H9 (cell line): ENCODE measurements around the gene LRRC39. TPM values are rescaled to one million over a fixed set of nuclear protein-coding genes. Genes with fewer than 3 reads are reported as not detected.

ENCODE experiments used
- DNase-seq: peaks from one replicate; pipeline ENCODE4 v3.0.0-alpha.2; 2017
- H2AFZ ChIP-seq: one replicate; pipeline ENCODE4 v1.6.1; 2013; ENCODE audit warnings: mild to moderate bottlenecking, low read length, control low read depth, moderate library complexity
- H2AK5ac ChIP-seq: 2 replicates; pipeline ENCODE4 v1.6.1; 2013; ENCODE audit warnings: low read length, control low read depth, mixed read lengths; ENCODE audit not compliant: insufficient read length
- H2BK120ac ChIP-seq: one replicate; pipeline ENCODE4 v1.6.1; 2013; ENCODE audit warnings: low read depth, mild to moderate bottlenecking, low read length, control low read depth, inconsistent platforms; ENCODE audit not compliant: poor library complexity, severe bottlenecking
- H2BK12ac ChIP-seq: 2 replicates; pipeline ENCODE4 v1.6.1; 2013; ENCODE audit warnings: low read length, control low read depth, mixed read lengths, low read depth; ENCODE audit not compliant: insufficient read length
- H2BK15ac ChIP-seq: 2 replicates; pipeline ENCODE4 v1.6.1; 2013; ENCODE audit warnings: low read depth, low read length, control low read depth
- H2BK20ac ChIP-seq: one replicate; pipeline ENCODE4 v1.6.1; 2013; ENCODE audit warnings: low read depth, mild to moderate bottlenecking, low read length, control low read depth, inconsistent platforms; ENCODE audit not compliant: poor library complexity, severe bottlenecking
- H2BK5ac ChIP-seq: 2 replicates; pipeline ENCODE4 v1.6.1; 2013; ENCODE audit warnings: low read length, control low read depth, mixed read lengths; ENCODE audit not compliant: insufficient read length
- H3K14ac ChIP-seq: 2 replicates; pipeline ENCODE4 v1.6.1; 2013; ENCODE audit warnings: low read length, control low read depth; ENCODE audit not compliant: insufficient read depth
- H3K18ac ChIP-seq: 2 replicates; pipeline ENCODE4 v1.6.1; 2013; ENCODE audit warnings: low read depth, mild to moderate bottlenecking, mixed read lengths, low read length, control low read depth; ENCODE audit not compliant: insufficient read length
- H3K23ac ChIP-seq: 2 replicates; pipeline ENCODE4 v1.6.1; 2013; ENCODE audit warnings: low read length, control low read depth, mixed read lengths, low read depth; ENCODE audit not compliant: insufficient read length
- H3K23me2 ChIP-seq: 2 replicates; pipeline ENCODE4 v1.6.1; 2013; ENCODE audit warnings: low read depth, mild to moderate bottlenecking, mixed read lengths, low read length, control low read depth; ENCODE audit not compliant: insufficient read length, poor library complexity, severe bottlenecking
- H3K27ac ChIP-seq: 2 replicates; pipeline ENCODE4 v1.5.1; 2013; ENCODE audit warnings: low read length, control low read depth, mixed read lengths, low read depth; ENCODE audit not compliant: insufficient read length
- H3K27me3 ChIP-seq: 2 replicates; pipeline ENCODE4 v1.6.1; 2013; ENCODE audit warnings: low read length, control low read depth, inconsistent platforms; ENCODE audit not compliant: insufficient read depth
- H3K4ac ChIP-seq: 2 replicates; pipeline ENCODE4 v1.6.1; 2013; ENCODE audit warnings: low read depth, mild to moderate bottlenecking, control low read depth, inconsistent platforms, low read length, moderate library complexity
- H3K4me1 ChIP-seq: 2 replicates; pipeline ENCODE4 v1.6.1; 2013; ENCODE audit warnings: low read length, control low read depth, inconsistent platforms; ENCODE audit not compliant: insufficient read depth
- H3K4me2 ChIP-seq: 2 replicates; pipeline ENCODE4 v1.6.1; 2013; ENCODE audit warnings: low read length, control low read depth, mixed read lengths; ENCODE audit not compliant: insufficient read length, insufficient read depth
- H3K56ac ChIP-seq: 2 replicates; pipeline ENCODE4 v1.6.1; 2013; ENCODE audit warnings: low read depth, mild to moderate bottlenecking, mixed read lengths, low read length, control low read depth; ENCODE audit not compliant: insufficient read length
- H3K79me1 ChIP-seq: 2 replicates; pipeline ENCODE4 v1.6.1; 2013; ENCODE audit warnings: low read depth, mild to moderate bottlenecking, moderate library complexity, low read length, control low read depth, inconsistent platforms; ENCODE audit not compliant: insufficient read depth, poor library complexity, severe bottlenecking
- H3K79me2 ChIP-seq: 2 replicates; pipeline ENCODE4 v1.6.1; 2013; ENCODE audit warnings: low read length, control low read depth, inconsistent platforms; ENCODE audit not compliant: insufficient read depth
- H3K9ac ChIP-seq: 2 replicates; pipeline ENCODE4 v1.6.1; 2013; ENCODE audit warnings: low read length, control low read depth, mixed read lengths; ENCODE audit not compliant: insufficient read length; ENCODE audit errors: extremely low read depth
- H3K9me3 ChIP-seq: one replicate; pipeline ENCODE4 v1.6.1; 2013; ENCODE audit warnings: low read depth, low read length, inconsistent platforms; ENCODE audit not compliant: control insufficient read depth
- H3T11ph ChIP-seq: one replicate; pipeline ENCODE4 v1.6.1; 2013; ENCODE audit warnings: mild to moderate bottlenecking, low read length, control low read depth, inconsistent platforms
- H4K20me1 ChIP-seq: one replicate; pipeline ENCODE4 v1.6.1; 2013; ENCODE audit not compliant: control insufficient read depth, insufficient read length, insufficient read depth
- H4K5ac ChIP-seq: 2 replicates; pipeline ENCODE4 v1.6.1; 2013; ENCODE audit warnings: low read depth, mild to moderate bottlenecking, mixed read lengths, low read length, control low read depth; ENCODE audit not compliant: insufficient read length
- H4K8ac ChIP-seq: replicated peaks from 2 replicates; pipeline ENCODE4 v1.6.1; 2013; ENCODE audit warnings: low read length, control low read depth, mixed read lengths, low read depth; ENCODE audit not compliant: insufficient read length
- H4K91ac ChIP-seq: 2 replicates; pipeline ENCODE4 v1.6.1; 2013; ENCODE audit warnings: low read depth, mild to moderate bottlenecking, moderate library complexity, mixed read lengths, low read length, control low read depth; ENCODE audit not compliant: insufficient read length
- H3K27ac Mint-ChIP-seq, 3 experiments: 2 replicates in 2 of 3; 3 replicates in 1 of 3; pipeline ENCODE4 v1.8.0; 2020 to 2021; ENCODE audit warnings: mixed read lengths in 3 of 3, mild to moderate bottlenecking in 1 of 3, moderate library complexity in 1 of 3
- H3K27me3 Mint-ChIP-seq: 2 replicates; pipeline ENCODE4 v1.8.0; 2021; ENCODE audit warnings: low read depth, mild to moderate bottlenecking, moderate library complexity, mixed read lengths
- H3K36me3 Mint-ChIP-seq, 3 experiments: 2 replicates in 2 of 3; 3 replicates in 1 of 3; pipeline ENCODE4 v1.8.0; 2020 to 2021; ENCODE audit warnings: low read depth in 3 of 3, mixed read lengths in 3 of 3; ENCODE audit not compliant: insufficient read depth in 1 of 3
- H3K4me1 Mint-ChIP-seq, 2 experiments: 2 replicates each; pipeline ENCODE4 v1.8.0; 2020; ENCODE audit warnings: mixed read lengths in 2 of 2
- H3K4me3 Mint-ChIP-seq, 2 experiments: 2 replicates in 1 of 2; 3 replicates in 1 of 2; pipeline ENCODE4 v1.8.0; 2020 to 2021; ENCODE audit warnings: mild to moderate bottlenecking in 2 of 2, mixed read lengths in 2 of 2, moderate library complexity in 1 of 2
- H3K9me3 Mint-ChIP-seq, 2 experiments: 2 replicates in 1 of 2; 3 replicates in 1 of 2; pipeline ENCODE4 v1.8.0; 2020; ENCODE audit warnings: mild to moderate bottlenecking in 2 of 2, mixed read lengths in 2 of 2, moderate library complexity in 1 of 2
- WGBS: extraction: QIAGEN DNeasy Blood & Tissue Kit; methylation state at CpG from one replicate; pipeline ENCODE4 v1.1.7; 2013; ENCODE audit warnings: missing lambda C conversion rate, low lambda C conversion rate, mixed read lengths; ENCODE audit not compliant: insufficient read length; ENCODE audit errors: extremely low coverage; 5-methylcytosine and 5-hydroxymethylcytosine counted together
- total RNA-seq: library from RNA; stranded (reverse); gene quantifications from 2 replicates; pipeline ENCODE4 v1.2.1, GENCODE V29; 2021
- TF ChIP-seq, protein P1 (sequence below): fragments of 200-600 bp; sonication (generic); conservative IDR thresholded peaks from 3 replicates; pipeline ENCODE4 v1.8.0; 2021; ENCODE audit warnings: antibody characterized with exemption, mild to moderate bottlenecking

The LRRC39 gene
- total RNA-seq, 1 experiment from 2014 or later: 0.37 TPM

DNA sequence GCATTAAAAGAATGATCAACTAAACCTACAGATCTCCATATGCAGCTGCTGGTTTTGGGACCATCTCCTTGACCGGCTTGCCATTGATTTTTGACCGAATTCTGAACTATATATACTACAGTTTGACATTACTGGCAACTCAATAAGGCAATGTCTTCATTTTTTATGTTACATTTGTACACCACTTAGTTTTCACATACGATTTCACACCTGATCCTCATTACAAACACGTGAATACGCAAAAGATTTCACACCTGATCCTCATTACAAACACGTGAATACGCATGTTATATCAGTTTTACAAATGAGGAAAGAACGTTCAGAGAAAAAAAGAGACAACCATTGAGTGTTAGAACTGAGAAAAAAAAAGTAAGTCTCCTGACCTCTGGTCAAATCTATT, 46.4 kb downstream of the LRRC39 start:
- H3K27ac Mint-ChIP-seq: no peak overlapping the region; a peak in 2 of 7 replicates
- H3K9me3 Mint-ChIP-seq: no peaks in the 10 kb centered on the region; a peak in 1 of 5 replicates
- H3K4me1 Mint-ChIP-seq: peaks cover 7 to 9% of the 10 kb centered on the region in 2 experiments
- no peaks in the 10 kb centered on the region for H3K9me3 ChIP-seq
- no peak overlapping the region for H4K8ac ChIP-seq
- no peak overlapping the region for H2AK5ac ChIP-seq
- no peaks in the 10 kb centered on the region for H3K27me3 Mint-ChIP-seq
- no peak overlapping the region for H2BK5ac ChIP-seq
- no peak for DNase-seq
- TF ChIP-seq, protein P1, sequence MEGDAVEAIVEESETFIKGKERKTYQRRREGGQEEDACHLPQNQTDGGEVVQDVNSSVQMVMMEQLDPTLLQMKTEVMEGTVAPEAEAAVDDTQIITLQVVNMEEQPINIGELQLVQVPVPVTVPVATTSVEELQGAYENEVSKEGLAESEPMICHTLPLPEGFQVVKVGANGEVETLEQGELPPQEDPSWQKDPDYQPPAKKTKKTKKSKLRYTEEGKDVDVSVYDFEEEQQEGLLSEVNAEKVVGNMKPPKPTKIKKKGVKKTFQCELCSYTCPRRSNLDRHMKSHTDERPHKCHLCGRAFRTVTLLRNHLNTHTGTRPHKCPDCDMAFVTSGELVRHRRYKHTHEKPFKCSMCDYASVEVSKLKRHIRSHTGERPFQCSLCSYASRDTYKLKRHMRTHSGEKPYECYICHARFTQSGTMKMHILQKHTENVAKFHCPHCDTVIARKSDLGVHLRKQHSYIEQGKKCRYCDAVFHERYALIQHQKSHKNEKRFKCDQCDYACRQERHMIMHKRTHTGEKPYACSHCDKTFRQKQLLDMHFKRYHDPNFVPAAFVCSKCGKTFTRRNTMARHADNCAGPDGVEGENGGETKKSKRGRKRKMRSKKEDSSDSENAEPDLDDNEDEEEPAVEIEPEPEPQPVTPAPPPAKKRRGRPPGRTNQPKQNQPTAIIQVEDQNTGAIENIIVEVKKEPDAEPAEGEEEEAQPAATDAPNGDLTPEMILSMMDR: no peak
- H2BK12ac ChIP-seq: no peak overlapping the region
- H3K79me1 ChIP-seq: peaks cover 8% of the 10 kb centered on the region
- H3K27me3 ChIP-seq: no peaks in the 10 kb centered on the region
- no peak overlapping the region for H3K56ac ChIP-seq
- no peak overlapping the region for H4K91ac ChIP-seq
- H2BK20ac ChIP-seq: no peak overlapping the region
- H3K36me3 Mint-ChIP-seq: peaks cover 0 to 3% (median 0%) of the 10 kb centered on the region in 3 experiments; a peak in 1 of 7 replicates
- H4K20me1 ChIP-seq: no peaks in the 10 kb centered on the region
- H2BK120ac ChIP-seq: no peak overlapping the region
- no CpG with 5 or more reads among the region's 8 CpGs for WGBS
- no peak overlapping the region for H4K5ac ChIP-seq
- no peak overlapping the region for H3K4ac ChIP-seq
- H3K9ac ChIP-seq: peak overlapping the region; percentile 97
- H3K4me3 Mint-ChIP-seq: peak overlapping the region; percentile 97 to 99
- no peak overlapping the region for H3K14ac ChIP-seq
- H2AFZ ChIP-seq: no peak overlapping the region
- no peak overlapping the region for H3K23ac ChIP-seq
- H3K79me2 ChIP-seq: peaks cover 16% of the 10 kb centered on the region; the same call in 1 of the 2 replicates
- H2BK15ac ChIP-seq: no peak overlapping the region
- no peak overlapping the region for H3K27ac ChIP-seq
- H3K4me2 ChIP-seq: peak overlapping the region; percentile 70
- H3K23me2 ChIP-seq: peaks cover 2% of the 10 kb centered on the region
- H3T11ph ChIP-seq: no peak overlapping the region
- H3K18ac ChIP-seq: no peak overlapping the region
- no peaks in the 10 kb centered on the region for H3K4me1 ChIP-seq
